ENCODE data around the gene RRAD. TPM values are rescaled to one million over a fixed set of nuclear protein-coding genes. Genes with fewer than 3 reads are reported as not detected.

Gene RRAD
- total and polyA plus RNA-seq, 2 donors (not counting 3 experiments of a cell fraction or from before 2014, with no cell fraction given) = 0.22 to 0.48 TPM

DNA sequence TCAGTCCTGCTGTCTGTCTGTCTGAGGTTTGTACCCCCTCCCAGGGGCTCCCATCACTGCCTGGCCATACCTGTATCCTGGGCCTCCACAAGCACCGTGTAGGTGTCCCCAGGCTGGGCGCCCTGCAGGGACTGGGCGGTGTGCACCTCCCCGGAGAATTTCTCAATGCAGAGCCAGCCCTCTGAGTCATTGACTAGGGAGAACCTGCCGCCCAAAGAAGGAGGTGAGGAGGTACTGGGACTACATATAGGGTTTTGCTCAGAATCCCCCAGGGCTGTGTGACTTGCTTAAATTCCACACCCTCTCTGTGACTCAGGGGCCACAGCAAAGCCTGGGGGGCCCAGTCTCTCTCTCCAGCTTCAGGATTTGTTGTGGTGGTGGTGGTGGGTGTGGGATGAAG is 14.2 kb downstream of the RRAD start:
- FAIRE-seq (no peak), DNase-seq (ENCODE audit: low read depth, low spot score) (no peak)
- Histone ChIP-seq H3K27me3 (ENCODE audit: control insufficient read depth in 2 of 2, insufficient read depth in 2 of 2, low read length in 2 of 2) (peaks cover 0 to 2% of the 10 kb centered on the region in 2 experiments), H4K20me1 (replicated peaks; ENCODE audit: control insufficient read depth, extremely low read depth, insufficient read depth, low read length) (no peaks in the 10 kb centered on the region), H3K9me3 (replicated peaks; ENCODE audit: control insufficient read depth, insufficient read depth, low read length) (no peaks in the 10 kb centered on the region), H3K4me2 (ENCODE audit: insufficient read depth, low read length) (no peak overlapping the region), H3K79me2 (ENCODE audit: control insufficient read depth, insufficient read depth, low read length) (no peaks in the 10 kb centered on the region), H3K9ac (replicated peaks; ENCODE audit: extremely low read depth, insufficient read depth, low read length) (no peak overlapping the region), H3K36me3 (ENCODE audit: control insufficient read depth in 2 of 2, extremely low read depth in 1 of 2, insufficient read depth in 2 of 2, low read length in 2 of 2) (no peaks in the 10 kb centered on the region), H2AFZ (ENCODE audit: low read depth, low read length) (no peak overlapping the region), H3K9me1 (replicated peaks; ENCODE audit: control insufficient read depth, extremely low read depth, insufficient read depth, low read length) (no peaks in the 10 kb centered on the region), H3K27ac (ENCODE audit: insufficient read depth, low read depth, low read length) (no peak overlapping the region), H3K4me1 (ENCODE audit: control insufficient read depth, extremely low read depth, insufficient read depth, low read length) (no peaks in the 10 kb centered on the region), H3K4me3 (replicated peaks in 1 of 3; ENCODE audit: insufficient read depth in 1 of 3, low read depth in 1 of 3, low read length in 3 of 3) (no peak overlapping the region)
- intact Hi-C loops (cut with micrococcal nuclease) (no loop called here), dilution Hi-C loops (cut with MboI; ENCODE audit: extremely low pct_ligation_motif_present, low sequenced_read_pairs) (no loop called here)
- TF ChIP-seq CTCF (IDR thresholded peaks at IDR 0.05; ENCODE audit: extremely low read depth in 1 of 2, insufficient read depth in 1 of 2, low read depth in 1 of 2, low read length in 2 of 2) = no peak
- TF ChIP-seq POLR2A (IDR thresholded peaks at IDR 0.05; ENCODE audit: low read depth, low read length) = no peak
- no peak for TF ChIP-seq MYC (IDR thresholded peaks at IDR 0.05; ENCODE audit: low read depth, low read length)
- TF ChIP-seq FOS (IDR thresholded peaks at IDR 0.05; ENCODE audit: borderline replicate concordance, insufficient read depth, low read length) = no peak
- TF ChIP-seq GATA2 (IDR thresholded peaks at IDR 0.05; ENCODE audit: insufficient read depth, insufficient read length, low read depth, low read length) = no peak
- no peak for TF ChIP-seq MAX (IDR thresholded peaks at IDR 0.05; ENCODE audit: insufficient read depth, insufficient read length)
- no peak for TF ChIP-seq EZH2 (IDR thresholded peaks at IDR 0.05; ENCODE audit: borderline replicate concordance, low read depth, low read length, severe bottlenecking)
- no peak for TF ChIP-seq JUN (IDR thresholded peaks at IDR 0.05; ENCODE audit: borderline replicate concordance, insufficient read depth, insufficient read length, low read depth)
- TF ChIP-seq POLR2AphosphoS5 (IDR thresholded peaks at IDR 0.05; ENCODE audit: insufficient read depth, low read depth, low read length) = no peak
- no TSS peak for BruUV-seq (replicated peaks)
- CTCF ChIA-PET = interaction anchor here (1.1 to 3.1 kb wide), 10 partner anchors 7 to 81 kb away, joined by 5 to 19 read pairs (median 12); partner anchors contain the start of genes CDH16 and NAE1
- POLR2A ChIA-PET = no interaction called here
